Measurements from ENCODE around the gene INHBC. TPM values are rescaled to one million over a fixed set of nuclear protein-coding genes. Genes with fewer than 3 reads are reported as not detected.

Gene INHBC
- polyA plus RNA-seq, 1 of the 3 experiments (the other 2 are of a cell fraction): 0.08 TPM

DNA sequence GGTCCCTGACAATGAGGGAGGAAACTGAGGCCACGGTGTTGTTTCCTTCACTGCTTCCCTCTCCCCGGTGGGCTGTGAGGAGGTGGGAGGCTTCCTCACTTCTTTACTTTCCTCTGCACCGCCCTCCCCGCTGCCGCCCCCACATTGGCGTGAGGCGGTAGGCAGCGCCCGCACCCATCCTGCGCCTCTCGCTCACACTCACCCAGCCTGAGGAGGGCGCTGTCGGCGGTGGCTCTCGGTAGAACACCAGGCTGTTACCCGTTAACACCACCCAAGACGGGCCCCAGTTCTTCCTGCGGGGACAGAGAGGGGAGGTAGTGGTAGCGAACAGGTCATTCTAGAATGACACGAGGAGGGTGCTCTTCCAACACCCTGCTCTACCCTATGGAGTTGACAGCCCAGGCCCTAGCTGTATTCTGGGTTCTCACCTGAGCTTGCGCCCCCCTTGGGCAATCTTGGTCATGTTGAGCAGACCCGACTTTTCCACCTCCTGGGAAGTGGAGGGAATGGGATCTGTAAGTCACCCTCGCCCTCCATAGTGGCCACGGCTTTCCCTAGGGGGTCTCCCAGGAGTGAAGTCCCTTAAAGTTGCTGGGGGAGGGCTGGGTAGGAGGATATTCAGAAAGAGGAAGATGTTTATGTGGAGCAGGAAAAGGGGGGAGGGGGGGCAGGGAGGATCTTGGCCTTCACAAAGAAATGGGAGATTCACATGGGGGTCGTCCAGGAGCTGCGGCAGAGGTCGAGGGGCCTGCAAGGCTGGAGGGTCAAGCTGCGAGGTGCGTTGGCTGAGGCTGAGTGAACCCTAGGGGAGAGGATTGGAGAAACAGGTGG lies 41.8 kb downstream of the INHBC start:
- 47% methylated on average over 28 of the region's 29 CpGs for WGBS (ENCODE audit: low lambda C conversion rate)
- peaks cover 53% of the 10 kb centered on the region for H3K27me3 ChIP-seq (ENCODE audit: insufficient read depth)
- no peak overlapping the region for H3K9ac ChIP-seq
- H3K4me1 ChIP-seq (ENCODE audit: control insufficient read depth in 1 of 2, insufficient read depth in 2 of 2, low read depth in 1 of 2, low read length in 1 of 2): peaks cover 0 to 10% of the 10 kb centered on the region in 2 experiments; a peak in 3 of 4 replicates
- peak overlapping the region; percentile 33 to 41; a peak in 3 of 4 replicates for H3K4me3 ChIP-seq (ENCODE audit: low read depth in 2 of 2, low read length in 1 of 2)
- no peak overlapping the region for H2AFZ ChIP-seq (ENCODE audit: low read depth)
- ChIA-PET CTCF (interaction anchor here (1.1 to 4.8 kb wide), 4 partner anchors 9 to 155 kb away, joined by 3 to 67 read pairs (median 3); partner anchors contain the start of gene GLI1), POLR2A (interaction anchor here (1.3 kb wide), 1 partner anchor 43 kb away, joined by 6 read pairs; the partner anchor contains the start of gene DDIT3)
- H3K79me2 ChIP-seq (ENCODE audit: insufficient read depth): no peaks in the 10 kb centered on the region
- H3F3A ChIP-seq (replicated peaks; ENCODE audit: insufficient read depth): no peaks in the 10 kb centered on the region
- H4K20me1 ChIP-seq (ENCODE audit: insufficient read depth): no peaks in the 10 kb centered on the region
- H3K27ac ChIP-seq (ENCODE audit: low read depth in 2 of 2, low read length in 1 of 2): no peak overlapping the region
- no peaks in the 10 kb centered on the region for H3K36me3 ChIP-seq (replicated peaks in 1 of 2; ENCODE audit: control insufficient read depth in 1 of 2, insufficient read depth in 2 of 2, low read length in 1 of 2)
- TF ChIP-seq CTCF (IDR thresholded peaks at IDR 0.05): peak; percentile 32
- TF ChIP-seq RFX5 (IDR thresholded peaks at IDR 0.05; ENCODE audit: low read length): no peak
- no peak for DNase-seq
- peak overlapping the region; percentile 82 for H3K4me2 ChIP-seq
- H3K9me2 ChIP-seq: no peaks in the 10 kb centered on the region
- H3K9me3 ChIP-seq: no peaks in the 10 kb centered on the region

- Histone ChIP-seq H3K79me2 (ENCODE audit: insufficient read depth) (no peaks in the 10 kb centered on the region), H3K36me3 (replicated peaks in 1 of 2; ENCODE audit: control insufficient read depth in 1 of 2, insufficient read depth in 2 of 2, low read length in 1 of 2) (no peaks in the 10 kb centered on the region), H3K27me3 (ENCODE audit: insufficient read depth) (peaks cover 45% of the 10 kb centered on the region), H3K27ac (ENCODE audit: low read depth in 2 of 2, low read length in 1 of 2) (no peak overlapping the region), H4K20me1 (ENCODE audit: insufficient read depth) (no peaks in the 10 kb centered on the region), H3K9me2 (no peaks in the 10 kb centered on the region), H3K9me3 (no peaks in the 10 kb centered on the region), H3K4me1 (ENCODE audit: control insufficient read depth in 1 of 2, insufficient read depth in 2 of 2, low read depth in 1 of 2, low read length in 1 of 2) (peaks cover 0 to 10% of the 10 kb centered on the region in 2 experiments; a peak in 3 of 4 replicates), H3F3A (replicated peaks; ENCODE audit: insufficient read depth) (no peaks in the 10 kb centered on the region), H3K4me3 (ENCODE audit: low read depth in 2 of 2, low read length in 1 of 2) (no peak overlapping the region), H3K9ac (no peak overlapping the region), H2AFZ (ENCODE audit: low read depth) (no peak overlapping the region), H3K4me2 (no peak overlapping the region)
- WGBS (ENCODE audit: low lambda C conversion rate): 88% methylated on average over 12 of the region's 15 CpGs
- TF ChIP-seq POLR2AphosphoS5 (IDR thresholded peaks at IDR 0.05; ENCODE audit: low read depth, low read length) (no peak), MXI1 (IDR thresholded peaks at IDR 0.05; ENCODE audit: low read depth, low read length) (no peak), GATA2 (CRISPR knock-in tag; IDR thresholded peaks at IDR 0.05) (no peak), SIN3A (IDR thresholded peaks at IDR 0.05; ENCODE audit: borderline replicate concordance, low read depth, low read length) (no peak), EZH2phosphoT487 (IDR thresholded peaks at IDR 0.05; ENCODE audit: borderline replicate concordance, low read depth) (no peak), PBX3 (IDR thresholded peaks at IDR 0.05) (no peak), NFIC (IDR thresholded peaks at IDR 0.05; ENCODE audit: borderline replicate concordance) (no peak), MEF2A (IDR thresholded peaks at IDR 0.05; ENCODE audit: borderline replicate concordance, low read depth) (no peak), EP300 (IDR thresholded peaks at IDR 0.05; ENCODE audit: borderline replicate concordance in 1 of 2, low read depth in 1 of 2, low read length in 1 of 2) (no peak), RAD21 (IDR thresholded peaks at IDR 0.05; ENCODE audit: low read length) (no peak), CHD2 (IDR thresholded peaks at IDR 0.05; ENCODE audit: low read length, partially characterized antibody) (no peak)
- TF ChIP-seq, protein P1, sequence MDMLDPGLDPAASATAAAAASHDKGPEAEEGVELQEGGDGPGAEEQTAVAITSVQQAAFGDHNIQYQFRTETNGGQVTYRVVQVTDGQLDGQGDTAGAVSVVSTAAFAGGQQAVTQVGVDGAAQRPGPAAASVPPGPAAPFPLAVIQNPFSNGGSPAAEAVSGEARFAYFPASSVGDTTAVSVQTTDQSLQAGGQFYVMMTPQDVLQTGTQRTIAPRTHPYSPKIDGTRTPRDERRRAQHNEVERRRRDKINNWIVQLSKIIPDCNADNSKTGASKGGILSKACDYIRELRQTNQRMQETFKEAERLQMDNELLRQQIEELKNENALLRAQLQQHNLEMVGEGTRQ (IDR thresholded peaks at IDR 0.05; ENCODE audit: borderline replicate concordance, low read depth, low read length): no peak
- POLR2A ChIA-PET: no interaction called here
- DNase-seq: no peak
- CTCF ChIA-PET: interaction anchor here (1.1 to 4.8 kb wide), 4 partner anchors 9 to 154 kb away, joined by 3 to 67 read pairs (median 3); partner anchors contain the start of gene GLI1
These were observed 42.6 kb downstream of the INHBC start for GRCh38 chr12:57476993-57477709.
